ENCODE data around the gene OR6F1. TPM values are rescaled to one million over a fixed set of nuclear protein-coding genes. Genes with fewer than 3 reads are reported as not detected.

Gene OR6F1
- total and polyA plus RNA-seq, 10 of the 15 experiments (the other 5 are each of a cell fraction or from before 2014, with no cell fraction given): not detected

GRCh38 chr1:247748041-247748440 is 31.6 kb upstream of the OR6F1 start, which contains the start of gene OR14A2:
TSS of gene OR14A2 (minus strand) at chr1:247748141.
- in situ Hi-C loops (cut with MboI) (no loop called here), intact Hi-C loops (cut with micrococcal nuclease; ENCODE audit: unreplicated experiment) (no loop called here)
- Histone ChIP-seq H3K27me3 (replicated peaks in 1 of 2; ENCODE audit: control insufficient read depth in 2 of 2, insufficient read depth in 2 of 2, low read length in 1 of 2) (no peaks in the 10 kb centered on the region), H2AFZ (ENCODE audit: control insufficient read depth, low read depth, low read length) (no peak within 1 kb of the TSS), H4K20me1 (ENCODE audit: control insufficient read depth, insufficient read depth) (no peaks in the 10 kb centered on the region), H3K36me3 (ENCODE audit: control insufficient read depth in 2 of 2, insufficient read depth in 2 of 2, low read length in 1 of 2) (no peaks in the 10 kb centered on the region), H3K9me3 (replicated peaks; ENCODE audit: control insufficient read depth, insufficient read depth, low read length) (no peaks in the 10 kb centered on the region; the same call in 2 of the 3 replicates), H3K4me2 (ENCODE audit: control insufficient read depth, insufficient read depth) (no peak within 1 kb of the TSS), H3K4me3 (no peak within 1 kb of the TSS), H3K27ac (ENCODE audit: control insufficient read depth, insufficient read depth) (no peak within 1 kb of the TSS), H3K9ac (ENCODE audit: control insufficient read depth, insufficient read depth, low read length) (no peak within 1 kb of the TSS), H3K79me2 (ENCODE audit: control insufficient read depth, insufficient read depth, low read length) (no peaks in the 10 kb centered on the region), H3K4me1 (ENCODE audit: control insufficient read depth, insufficient read depth, low read length) (no peaks in the 10 kb centered on the region)
- DNase-seq (ENCODE audit: low read depth, low spot score): no peak
- ATAC-seq: no peak
- no peak for FAIRE-seq
- RAD21 ChIA-PET (ENCODE audit: unreplicated experiment): no interaction called here
- TF ChIP-seq CBX5 (IDR thresholded peaks at IDR 0.05; ENCODE audit: low read depth): no peak
- SMC1A ChIA-PET (ENCODE audit: uncharacterized antibody, unreplicated experiment): no interaction called here
- no TSS peak for BruUV-seq (replicated peaks)
- POLR2A ChIA-PET: no interaction called here
- 66% methylated on average over 2 of the region's 2 CpGs for WGBS (ENCODE audit: insufficient coverage, insufficient replicate concordance, low lambda C conversion rate, missing lambda C conversion rate)
- CTCF ChIA-PET: no interaction called here

GRCh38 chr1:247747616-247748015 is 31.2 kb upstream of the OR6F1 start:
- Histone ChIP-seq H2AFZ (ENCODE audit: control insufficient read depth, low read depth, low read length) (no peak overlapping the region), H3K27ac (ENCODE audit: control insufficient read depth, insufficient read depth) (no peak overlapping the region), H3K9ac (ENCODE audit: control insufficient read depth, insufficient read depth, low read length) (no peak overlapping the region), H4K20me1 (ENCODE audit: control insufficient read depth, insufficient read depth) (no peaks in the 10 kb centered on the region), H3K4me1 (ENCODE audit: control insufficient read depth, insufficient read depth, low read length) (no peaks in the 10 kb centered on the region), H3K36me3 (ENCODE audit: control insufficient read depth in 2 of 2, insufficient read depth in 2 of 2, low read length in 1 of 2) (no peaks in the 10 kb centered on the region), H3K9me3 (replicated peaks; ENCODE audit: control insufficient read depth, insufficient read depth, low read length) (no peaks in the 10 kb centered on the region; the same call in 2 of the 3 replicates), H3K79me2 (ENCODE audit: control insufficient read depth, insufficient read depth, low read length) (no peaks in the 10 kb centered on the region), H3K27me3 (replicated peaks in 1 of 2; ENCODE audit: control insufficient read depth in 2 of 2, insufficient read depth in 2 of 2, low read length in 1 of 2) (no peaks in the 10 kb centered on the region), H3K4me3 (no peak overlapping the region), H3K4me2 (ENCODE audit: control insufficient read depth, insufficient read depth) (no peak overlapping the region)
- ChIA-PET RAD21 (ENCODE audit: unreplicated experiment) (no interaction called here), CTCF (no interaction called here), SMC1A (ENCODE audit: uncharacterized antibody, unreplicated experiment) (no interaction called here), POLR2A (no interaction called here)
- in situ Hi-C loops (cut with MboI): no loop called here
- FAIRE-seq (no peak), DNase-seq (ENCODE audit: low read depth, low spot score) (no peak), ATAC-seq (no peak)
- BruUV-seq (replicated peaks): no TSS peak
- TF ChIP-seq GABPA (IDR thresholded peaks at IDR 0.05; ENCODE audit: low read depth): no peak
- no peak for TF ChIP-seq HDGF (IDR thresholded peaks at IDR 0.05)
- intact Hi-C loops (cut with micrococcal nuclease; ENCODE audit: unreplicated experiment): no loop called here
- 49% methylated on average over 7 of the region's 7 CpGs for WGBS (ENCODE audit: insufficient coverage, insufficient replicate concordance, low lambda C conversion rate, missing lambda C conversion rate)

All from GM12878 (cell line).